H1 (cell line): ENCODE measurements around the gene RMDN2. TPM values are rescaled to one million over a fixed set of nuclear protein-coding genes. Genes with fewer than 3 reads are reported as not detected.

Experiments
- JUN ChIP-seq: IDR thresholded peaks from 2 replicates; pipeline ENCODE4 v1.6.1; 2011; ENCODE audit warnings: low read depth, mild to moderate bottlenecking, improper control_type of control experiment, low read length
- polyA plus RNA-seq, 7 experiments: library from polyadenylated mRNA; depleted of rRNA in 3 of 7; stranded (reverse) in 5 of 7; unstranded in 2 of 7; fragments of >200 nt in 5 of 7; fragments of 200-250 nt in 2 of 7; gene quantifications; 1 replicate in 5 of 7; 2 replicates in 1 of 7; 4 replicates in 1 of 7; pipeline versions ENCODE4 v1.2.1 to v1.2.3, GENCODE V29; 2011 to 2013; ENCODE audit warnings: missing spikeins in 2 of 7, mixed read lengths in 2 of 7
- total RNA-seq: library from RNA; stranded (reverse); fragmentation: NEBNext Ultra II Directional; extraction: Animal tissue kit (Norgen Biotek cat#: 25700); gene quantifications from 2 replicates; pipeline ENCODE4 v1.2.1, GENCODE V29; 2021

The RMDN2 gene
- total and polyA plus RNA-seq, 2 of the 8 experiments (the other 6 are each of a cell fraction or from before 2014, with no cell fraction given), result 0.53 to 3.0 TPM

DNA sequence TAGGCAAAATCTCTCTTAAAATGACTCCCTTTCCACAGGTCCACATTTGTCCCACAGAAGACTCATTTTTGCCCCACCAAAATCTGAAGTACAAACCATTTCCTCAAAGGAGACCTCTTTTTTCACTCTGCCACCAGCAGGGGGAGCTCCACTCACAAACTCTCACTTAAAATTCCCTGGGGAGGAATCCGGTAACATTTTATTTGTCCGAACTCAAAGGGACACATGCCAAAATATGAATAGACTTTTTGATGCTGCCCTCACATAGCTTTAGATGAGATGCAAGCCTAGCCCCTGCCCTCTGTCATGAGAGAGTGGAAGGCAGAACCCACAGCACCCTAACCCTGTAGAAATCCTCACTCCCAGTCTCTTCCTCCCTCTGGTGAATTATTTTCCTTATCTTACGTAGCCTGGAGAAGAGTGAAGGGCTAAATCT, 57.1 kb downstream of the RMDN2 start (continued):
- no peak for TF ChIP-seq JUN
